NT2/D1 (cell line): ENCODE results near the gene NCAM2.

Experiments used
- SUZ12 ChIP-seq: IDR thresholded peaks from 2 replicates; pipeline ENCODE4 v1.6.1; 2011; ENCODE audit not compliant: insufficient read length, insufficient read depth; ENCODE audit errors: extremely low read depth
- YY1 ChIP-seq: IDR thresholded peaks from 2 replicates; pipeline ENCODE4 v1.6.1; 2011; ENCODE audit not compliant: insufficient read length, insufficient read depth
- ZNF274 ChIP-seq: IDR thresholded peaks from 2 replicates; pipeline ENCODE4 v1.6.1; 2011; ENCODE audit warnings: mild to moderate bottlenecking, low read depth, low read length

DNA sequence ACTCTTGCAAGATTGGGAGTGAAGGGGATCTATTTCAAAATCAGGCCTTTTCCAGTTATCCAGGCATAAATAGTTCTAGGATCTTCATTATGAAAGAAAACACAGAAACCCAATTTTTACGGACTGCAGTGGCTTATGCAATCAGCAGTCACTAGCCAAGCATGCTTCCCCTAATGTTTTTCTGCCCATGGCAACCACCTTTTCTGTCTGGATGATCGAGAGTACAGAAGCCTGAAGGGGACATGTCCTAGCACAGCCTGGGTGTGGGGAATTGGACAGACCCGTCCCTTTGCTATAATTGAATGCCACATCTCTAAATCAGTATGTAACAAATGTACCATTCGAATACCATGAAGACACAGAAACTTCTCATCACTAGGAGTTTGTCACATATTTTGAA lies 29.8 kb upstream of the NCAM2 start:
- TF ChIP-seq YY1: no peak
- TF ChIP-seq SUZ12: no peak
- TF ChIP-seq ZNF274: no peak
